Right kidney (tissue), 9 donors: ENCODE measurements around the gene NCR2.
A peak's percentile ranks its signal among the peaks of the same experiment; 100 is the strongest.
"Not testable (repeated sequence)": the region's sequence is repeated elsewhere in the genome, so short reads cannot be mapped to it uniquely, and the experiment has no call there.

ENCODE experiments used
- DNase-seq: peaks from one replicate; pipeline ENCODE4 v3.0.0-alpha.2; 2016
- long read RNA-seq, 8 donors: transcript quantifications; one replicate each; lab custom pipeline, GENCODE V29; 2026

The NCR2 gene, protein sequence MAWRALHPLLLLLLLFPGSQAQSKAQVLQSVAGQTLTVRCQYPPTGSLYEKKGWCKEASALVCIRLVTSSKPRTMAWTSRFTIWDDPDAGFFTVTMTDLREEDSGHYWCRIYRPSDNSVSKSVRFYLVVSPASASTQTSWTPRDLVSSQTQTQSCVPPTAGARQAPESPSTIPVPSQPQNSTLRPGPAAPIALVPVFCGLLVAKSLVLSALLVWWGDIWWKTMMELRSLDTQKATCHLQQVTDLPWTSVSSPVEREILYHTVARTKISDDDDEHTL
- long read RNA-seq, donor 1, result 0 reads
- long read RNA-seq, donor 2, result 0 reads
- long read RNA-seq, donor 3, result 0 reads
- long read RNA-seq, donor 4, result 0 reads
- long read RNA-seq, donor 5, result 0 reads
- long read RNA-seq, donor 6, result 0 reads
- long read RNA-seq, donor 7, result 0 reads
- long read RNA-seq, donor 8, result 0 reads

DNA sequence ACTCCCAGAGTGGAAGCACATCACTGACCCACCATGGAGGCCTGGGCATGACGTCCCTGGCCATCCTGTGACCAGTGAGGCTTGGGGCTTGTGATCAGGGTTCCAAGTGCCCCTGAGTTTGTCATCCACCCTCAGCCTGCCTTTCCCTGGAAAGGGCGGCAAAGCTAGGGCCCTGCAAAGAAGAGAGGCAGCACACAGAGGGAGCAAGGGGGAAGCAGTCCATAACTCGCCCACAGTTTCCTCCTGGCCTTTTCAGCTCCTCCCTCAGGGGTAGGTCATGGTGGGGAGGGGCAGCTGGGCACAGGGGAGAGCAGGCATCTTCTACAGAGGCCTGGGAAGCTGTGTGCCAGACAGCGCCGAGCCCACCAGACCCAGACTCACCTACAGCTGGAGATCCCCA, at the start of gene NCR2:
NCR2 (plus strand) TSS at position 313 of the 400 bp plus-strand sequence. CDS start 269 bp downstream, outside the sequence.
- DNase-seq, result no peak

DNA sequence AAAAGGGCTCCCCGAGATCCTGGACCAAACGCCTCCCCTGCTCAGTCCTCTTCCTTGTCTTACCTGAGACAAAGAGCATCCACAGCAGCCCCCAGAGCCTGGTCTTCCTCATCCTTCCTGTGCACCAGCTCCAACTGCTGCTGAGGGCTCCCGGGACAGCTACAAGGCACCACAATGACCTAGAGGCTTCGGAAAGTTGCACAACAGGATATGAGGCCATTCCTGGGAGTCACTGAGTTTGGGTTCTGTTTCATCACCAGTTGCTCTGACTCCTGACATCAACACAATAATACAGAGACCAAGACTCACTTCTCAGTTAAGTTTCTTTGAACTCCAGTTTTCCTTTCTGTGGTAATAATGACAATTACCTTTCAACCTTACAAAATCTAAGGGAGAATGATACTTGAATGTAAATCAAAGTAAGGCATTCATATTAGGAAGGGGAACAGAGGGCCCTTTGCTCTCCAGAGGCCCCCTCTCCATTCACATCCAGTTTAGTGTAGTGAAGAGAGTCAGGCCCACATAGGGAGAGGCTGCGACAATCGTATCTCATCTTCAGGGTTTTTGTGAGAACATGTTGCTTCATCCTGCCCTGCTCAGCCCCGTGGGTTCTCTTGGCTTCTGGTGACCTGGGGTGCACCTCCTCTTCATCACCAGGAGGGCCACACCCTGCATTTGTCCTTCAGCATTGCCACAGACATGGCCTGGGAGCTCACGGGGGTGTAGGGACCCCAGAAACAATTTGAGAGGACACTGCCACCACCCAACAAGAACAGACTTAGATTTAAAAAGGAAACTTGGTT, 48.7 kb upstream of the NCR2 start, which contains the start of gene TREM1:
TREM1 (minus strand) TSS at position 139 of the 803 bp plus-strand sequence; CDS start at position 112, 27 bp downstream.
- DNase-seq, result no peak

DNA sequence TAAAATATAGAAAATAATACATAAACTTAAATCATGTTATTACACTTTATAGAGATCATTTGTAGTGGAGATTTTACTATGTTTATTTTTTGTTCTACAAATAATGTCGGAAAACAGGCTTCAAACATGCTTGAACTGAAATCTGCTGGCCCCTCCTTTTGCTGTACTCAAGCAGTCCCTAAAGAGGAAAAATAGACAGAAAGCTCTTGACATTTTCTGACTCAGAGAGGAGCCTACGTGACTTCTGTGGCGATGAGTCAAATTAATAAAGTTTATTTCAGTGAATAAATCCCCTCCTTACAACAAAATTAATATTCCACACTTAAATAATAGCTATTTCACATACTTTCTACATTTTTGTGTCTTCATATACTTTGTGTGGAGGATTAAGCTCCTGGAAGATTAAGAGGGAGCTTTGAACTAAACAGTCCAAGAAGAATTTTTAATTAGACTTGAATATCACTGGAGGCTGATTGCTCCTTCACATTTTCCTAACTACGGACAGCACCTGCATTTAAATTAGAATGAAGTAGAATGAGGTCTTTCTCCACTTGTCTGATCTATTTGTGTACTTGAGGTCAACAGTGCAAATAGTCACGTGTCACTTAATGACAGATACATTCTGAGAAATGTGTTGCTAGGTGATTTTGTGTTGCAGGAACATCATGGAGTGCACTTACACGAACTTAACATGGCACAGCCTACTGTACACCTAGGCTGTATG, 47.2 kb upstream of the NCR2 start:
- DNase-seq, result no peak

DNA sequence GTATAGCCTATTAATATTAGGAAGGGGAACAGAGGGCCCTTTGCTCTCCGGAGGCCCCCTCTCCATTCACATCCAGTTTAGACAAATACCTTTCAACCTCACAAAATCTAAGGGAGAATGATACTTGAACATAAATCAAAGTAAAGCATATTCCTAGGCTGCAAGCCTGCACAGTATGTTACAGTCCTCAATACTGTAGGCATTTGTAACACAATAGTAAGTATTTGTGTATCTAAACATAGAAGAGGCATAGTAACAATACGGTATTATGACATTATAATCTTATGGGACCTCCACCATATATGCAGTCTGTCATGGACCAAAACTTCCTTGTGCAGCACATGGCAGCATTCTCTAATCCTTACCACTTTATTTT, 46.7 kb upstream of the NCR2 start:
- no peak for DNase-seq

DNA sequence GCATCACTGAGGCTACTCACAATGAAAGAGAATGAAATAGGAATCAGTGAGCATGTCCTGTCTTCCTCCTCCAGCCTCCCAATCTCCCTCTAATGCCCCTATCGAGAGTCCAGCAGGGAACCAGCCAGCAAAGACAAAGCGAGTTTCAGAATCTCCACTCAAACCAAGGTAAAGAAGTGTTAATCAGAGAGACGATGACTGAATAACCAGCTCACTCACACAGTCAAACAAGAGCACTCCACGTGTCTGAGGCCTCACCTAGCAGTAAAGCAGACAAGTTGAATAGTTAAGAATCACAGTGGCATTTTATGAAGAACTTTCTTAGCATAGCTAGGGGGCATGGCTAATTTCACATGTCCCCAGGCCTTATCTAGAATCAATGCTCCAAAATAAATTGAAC, 45.6 kb upstream of the NCR2 start:
- no peak for DNase-seq

DNA sequence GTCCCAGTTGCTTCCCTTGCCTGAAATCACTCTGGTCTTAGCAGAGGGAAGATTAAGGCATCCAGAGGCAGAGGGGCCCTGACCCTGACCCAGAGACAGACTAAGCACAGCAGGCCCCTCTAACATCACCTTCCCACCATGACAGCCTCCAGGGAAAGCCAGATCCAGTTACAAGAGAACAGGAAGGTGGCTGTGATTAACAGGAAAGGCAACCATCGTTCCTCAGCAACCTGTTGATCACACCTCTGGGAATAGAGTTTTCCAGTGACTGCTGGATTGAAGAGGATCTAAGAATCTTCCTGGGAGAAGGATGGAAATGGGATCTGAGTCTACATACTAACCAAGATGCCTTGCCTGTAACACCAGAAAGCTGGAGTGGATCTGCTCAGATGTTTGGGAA, 43.7 kb upstream of the NCR2 start:
- DNase-seq, result no peak

DNA sequence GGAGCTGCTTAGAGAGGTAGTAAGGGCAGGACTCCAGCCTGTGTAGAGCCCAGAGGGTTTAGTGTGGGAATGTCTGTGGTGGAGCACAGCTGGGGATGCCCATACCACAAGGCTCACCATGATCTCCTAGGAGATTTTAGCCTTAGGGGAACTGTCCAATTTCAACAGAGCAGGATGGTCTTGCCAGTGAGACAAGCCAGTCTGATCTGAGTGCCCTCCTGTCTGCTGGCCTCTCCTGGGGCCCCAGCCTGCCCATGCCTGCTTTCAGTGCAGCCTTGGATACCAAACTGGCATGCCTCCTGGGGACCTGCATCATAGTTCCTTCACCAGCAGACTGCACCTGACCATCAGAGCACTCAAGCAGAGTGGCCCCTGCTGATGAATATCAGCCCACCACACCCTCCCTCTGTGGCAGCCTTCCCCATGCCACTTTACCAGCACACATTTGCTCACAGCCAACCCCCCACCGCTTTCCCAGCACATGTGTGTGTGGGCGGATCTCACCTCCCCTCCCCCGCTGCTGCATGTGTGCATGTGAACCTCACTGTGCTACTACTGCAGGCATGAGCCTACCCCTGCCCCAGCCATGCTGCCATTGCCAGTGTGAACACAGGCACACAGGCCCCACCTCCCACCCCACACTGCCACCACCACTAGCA, 41.1 kb upstream of the NCR2 start:
- no peak for DNase-seq

DNA sequence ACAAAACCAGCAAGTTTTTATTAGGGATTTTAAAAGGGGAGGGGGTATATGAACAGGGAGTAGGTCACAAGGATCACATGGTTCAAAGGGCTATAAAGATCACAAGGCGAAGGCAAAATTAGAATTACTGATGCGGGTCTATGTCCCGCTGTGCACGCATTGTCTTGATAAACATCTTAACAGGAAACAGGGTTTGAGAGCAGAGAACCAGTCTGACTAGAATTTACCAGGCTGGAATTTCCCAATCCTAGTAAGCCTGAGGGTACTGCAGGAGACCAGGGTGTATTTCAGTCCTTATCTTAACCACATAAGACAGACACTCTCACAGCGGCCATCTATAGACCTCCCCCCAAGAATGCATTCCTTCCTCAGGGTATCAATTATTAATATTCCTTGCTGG, 38.2 kb upstream of the NCR2 start:
- not testable (repeated sequence) for DNase-seq

DNA sequence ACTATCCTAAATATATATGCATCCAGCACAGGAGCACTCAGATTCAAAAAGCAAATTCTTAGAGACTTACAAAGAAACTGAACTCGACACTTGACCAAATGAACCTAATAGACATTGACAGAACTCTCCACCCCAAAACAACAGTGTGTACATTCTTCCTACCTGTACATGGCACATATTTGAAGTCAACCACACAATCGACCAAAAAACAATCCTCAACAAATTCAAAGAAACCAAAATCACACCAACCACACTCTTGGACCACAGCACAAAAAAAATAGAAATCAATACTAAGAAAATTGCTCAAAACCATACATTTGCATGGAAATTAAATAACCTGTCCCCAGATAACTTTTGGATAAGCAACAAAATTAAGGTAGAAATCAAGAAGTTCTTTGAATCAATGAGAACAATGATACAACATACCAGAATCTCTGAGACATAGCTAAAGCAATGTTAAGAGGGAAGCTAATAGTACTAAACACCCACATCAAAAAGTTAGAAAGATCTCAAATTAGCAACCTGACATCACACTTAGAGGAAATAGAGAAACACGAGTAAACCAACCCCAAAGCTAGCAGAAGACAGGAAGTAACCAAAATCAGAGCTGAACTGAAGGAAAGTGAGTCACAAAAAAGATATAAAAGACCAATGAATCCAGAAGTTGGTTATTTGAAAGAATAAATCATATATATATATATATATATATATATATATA, 36.5 kb upstream of the NCR2 start:
- DNase-seq, result no peak

DNA sequence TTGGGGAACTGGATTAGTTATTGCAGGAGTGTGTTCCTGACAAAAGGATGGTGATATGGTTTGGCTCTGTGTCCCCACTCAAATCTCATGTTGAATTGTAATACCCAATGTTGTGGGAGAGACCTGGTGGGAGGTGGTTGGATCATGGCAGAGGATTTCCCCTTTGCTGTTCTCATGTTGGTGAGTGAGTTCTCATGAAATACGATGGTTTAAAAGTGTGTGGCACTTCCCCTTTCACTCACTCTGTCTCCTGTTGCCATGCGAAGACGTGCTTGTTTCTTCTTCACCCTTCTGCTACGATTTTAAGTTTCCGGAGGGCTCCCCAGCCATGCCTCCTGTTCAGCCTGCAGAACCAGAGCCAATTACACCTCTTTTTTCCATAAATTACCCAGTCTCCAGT, 32.8 kb upstream of the NCR2 start:
- no peak for DNase-seq

DNA sequence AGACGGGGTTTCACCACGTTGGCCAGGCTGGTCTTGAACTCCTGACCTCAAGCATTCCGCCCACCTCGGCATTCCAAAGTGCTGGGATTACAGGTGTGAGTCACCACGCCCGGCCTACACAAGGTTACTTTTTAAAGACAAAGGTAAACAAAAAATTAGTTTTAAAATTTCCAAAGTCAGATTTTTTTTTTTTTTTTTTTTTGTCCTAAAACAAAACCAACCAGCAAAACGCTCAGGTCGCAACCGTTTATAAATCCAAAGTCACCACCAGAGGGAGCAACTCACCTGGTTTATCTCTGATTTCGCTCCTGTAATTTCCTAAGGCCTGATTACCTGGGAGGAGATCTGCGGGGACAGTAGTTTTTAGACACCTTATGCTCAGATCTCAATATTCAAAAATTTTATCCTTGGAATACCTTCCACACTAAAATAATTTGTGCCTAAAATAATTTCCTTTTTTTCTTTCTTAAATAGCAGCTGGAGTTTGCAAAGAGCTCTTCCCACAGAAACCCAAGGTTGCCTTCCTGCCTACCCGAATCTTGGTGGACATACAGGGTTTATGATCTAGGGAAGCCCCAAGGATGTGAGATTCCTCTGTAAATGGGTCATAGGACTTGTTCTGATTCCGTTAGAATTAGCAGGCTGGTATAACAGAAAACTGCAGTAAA, 29.1 kb upstream of the NCR2 start:
- peak; percentile 40 for DNase-seq

DNA sequence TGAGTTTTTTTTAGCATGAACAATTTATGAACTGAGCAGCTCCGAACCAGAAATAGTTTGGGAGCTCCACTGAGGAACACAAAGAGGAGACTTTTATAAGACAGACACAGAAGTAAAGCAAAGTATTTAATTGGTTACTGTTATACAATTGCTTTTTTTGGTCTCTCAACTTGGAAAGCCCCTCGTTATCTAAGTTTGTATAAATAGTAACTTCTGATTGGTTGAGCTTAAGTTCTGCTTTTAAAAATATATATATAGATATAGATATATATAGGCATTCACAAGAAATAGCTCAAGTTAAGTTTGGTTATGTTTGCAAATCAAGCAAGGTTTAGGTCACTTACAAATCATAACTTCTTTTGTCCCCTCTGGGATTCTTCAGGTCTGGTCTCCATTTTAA, 20.2 kb upstream of the NCR2 start:
- DNase-seq, result no peak

DNA sequence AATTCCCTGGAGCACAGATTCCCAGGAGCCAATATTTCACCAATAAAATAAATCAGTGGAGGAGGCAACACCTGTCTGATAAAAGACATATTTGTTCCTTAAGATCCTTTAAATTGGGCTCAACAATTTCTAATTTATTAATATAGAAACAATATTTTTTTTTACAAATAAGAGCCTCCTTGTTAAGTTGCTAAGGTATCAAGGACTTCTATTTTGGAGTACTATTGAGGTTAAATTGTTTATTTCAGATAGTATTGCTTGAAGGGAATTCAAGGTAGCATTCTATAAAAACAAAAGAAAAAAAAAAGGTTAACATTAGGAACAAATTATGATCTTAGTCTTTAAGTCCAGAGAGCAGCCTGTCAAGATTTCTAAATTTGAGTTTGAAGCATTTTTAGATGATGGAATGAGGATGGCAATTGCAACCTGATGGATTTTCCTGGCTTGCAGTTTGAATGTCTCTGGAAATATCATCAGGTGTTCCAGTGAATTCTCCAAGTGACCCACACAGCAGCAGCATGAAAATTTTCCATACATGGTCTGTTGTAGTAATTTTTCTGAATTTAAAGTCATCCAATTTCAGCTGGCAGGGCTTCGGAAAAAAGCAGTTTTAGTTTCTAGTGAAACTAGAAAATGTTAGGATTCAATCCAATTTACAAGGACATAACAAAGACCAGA, 19.3 kb upstream of the NCR2 start:
- no peak for DNase-seq

DNA sequence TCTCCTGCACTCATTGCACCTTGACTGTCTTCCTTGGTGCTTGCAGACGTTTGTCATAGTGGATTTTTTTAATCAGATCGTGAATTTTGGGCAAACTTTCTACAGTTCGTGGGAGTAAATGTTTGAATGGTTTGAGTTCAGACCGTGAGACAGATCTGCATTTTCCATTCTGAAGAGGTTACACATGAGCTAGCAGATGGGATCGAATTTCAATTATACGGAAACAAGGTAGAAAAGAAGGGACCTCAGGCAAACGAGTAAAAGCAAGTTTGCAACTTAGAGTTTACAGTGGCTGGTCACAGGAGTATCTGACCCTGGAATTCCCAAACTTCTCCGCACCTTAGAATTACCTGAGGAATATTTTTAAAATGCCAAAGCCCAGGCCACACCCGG, 17.2 kb upstream of the NCR2 start:
- DNase-seq, result no peak

DNA sequence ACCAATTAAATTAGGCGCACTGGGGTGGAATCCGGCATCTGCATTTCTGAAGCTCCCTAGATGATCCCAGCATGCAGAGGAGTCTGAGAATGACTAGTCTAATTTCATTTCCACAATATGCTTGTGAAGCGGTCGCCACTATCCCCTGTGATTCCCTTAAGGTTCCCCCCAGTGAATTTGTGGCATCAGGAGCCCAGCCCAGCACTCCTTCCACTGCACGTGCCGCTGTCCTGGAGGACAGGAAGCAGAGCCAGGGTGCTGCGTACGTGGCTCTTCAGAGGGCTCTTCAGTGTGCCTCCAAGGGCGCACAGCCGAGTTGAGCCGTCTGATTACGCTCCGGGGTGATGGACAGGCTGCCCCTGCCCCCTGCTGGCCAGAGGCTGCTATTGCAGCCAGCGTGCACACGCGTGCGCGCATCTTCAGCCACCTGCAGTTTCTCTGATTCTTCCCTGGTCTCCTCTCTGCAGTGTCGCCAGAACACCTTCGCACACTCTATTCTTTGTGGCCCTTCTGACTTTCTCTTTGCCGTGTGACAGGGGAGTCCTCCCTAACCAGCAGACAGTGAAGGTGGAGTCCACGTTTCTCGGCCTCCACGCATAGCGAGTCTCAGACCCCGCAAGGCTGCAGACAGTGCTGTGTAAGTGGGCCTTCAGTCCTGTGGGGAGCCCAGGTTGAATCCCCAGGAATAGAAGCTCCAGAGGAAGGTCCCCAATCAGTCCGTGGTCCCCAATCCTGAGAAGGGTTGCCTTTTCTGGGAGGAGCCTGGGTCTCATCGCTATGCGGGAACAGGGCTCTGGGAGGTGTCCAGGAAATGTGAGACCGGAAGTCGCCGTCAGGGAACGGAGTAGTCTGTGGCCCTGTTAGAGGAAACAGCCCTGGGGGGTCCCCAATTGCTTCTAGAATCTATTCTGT, 16.5 kb upstream of the NCR2 start:
- peak; percentile 82 for DNase-seq

DNA sequence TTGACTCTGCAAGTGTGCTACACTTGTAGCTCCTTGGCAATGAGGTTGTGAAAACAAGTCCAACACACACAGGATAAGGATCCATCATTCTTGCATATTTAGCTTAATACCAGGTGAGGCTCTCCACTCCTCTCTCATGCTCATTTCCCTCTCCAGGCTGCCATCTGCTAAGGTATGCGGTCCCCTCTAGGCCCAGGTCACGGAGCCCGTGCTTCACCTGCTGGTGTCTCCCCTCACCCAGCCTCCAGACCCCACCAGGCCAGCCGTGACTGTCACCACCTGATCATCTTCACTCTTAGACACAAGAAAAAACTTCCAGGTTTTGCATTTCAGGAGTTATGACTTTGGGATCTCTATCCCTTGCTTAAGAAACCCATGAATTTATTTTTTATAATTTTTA, 14.2 kb upstream of the NCR2 start:
- no peak for DNase-seq

DNA sequence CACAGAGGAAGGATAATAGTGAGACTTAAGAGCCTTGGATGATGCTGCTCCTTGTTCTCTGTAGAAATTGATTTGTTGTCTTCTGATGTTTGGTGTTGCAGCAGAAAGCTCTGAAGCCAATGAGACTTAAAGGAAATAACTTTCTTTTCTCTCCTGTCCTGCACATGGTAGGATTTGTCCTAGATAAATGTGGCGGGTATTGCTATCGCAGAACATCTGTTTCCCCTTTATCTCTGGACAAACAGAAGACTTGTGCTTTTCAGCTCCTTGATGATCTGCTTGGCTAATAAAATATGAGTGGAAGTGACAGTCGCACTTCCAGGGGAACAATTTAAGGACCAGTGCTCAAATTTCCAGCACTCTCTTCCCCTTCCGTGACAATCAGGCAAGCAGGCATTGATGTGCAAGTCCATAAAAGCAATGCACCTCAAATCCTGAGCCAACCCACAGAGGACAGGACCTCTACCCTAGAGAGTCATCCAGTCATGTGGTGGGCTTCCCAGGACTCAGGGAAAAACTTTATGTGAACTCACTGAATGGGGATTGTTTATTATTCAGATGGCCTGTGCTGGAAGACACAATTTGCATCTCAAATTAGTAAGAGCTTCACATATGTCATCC, 9.9 kb upstream of the NCR2 start:
- no peak for DNase-seq

DNA sequence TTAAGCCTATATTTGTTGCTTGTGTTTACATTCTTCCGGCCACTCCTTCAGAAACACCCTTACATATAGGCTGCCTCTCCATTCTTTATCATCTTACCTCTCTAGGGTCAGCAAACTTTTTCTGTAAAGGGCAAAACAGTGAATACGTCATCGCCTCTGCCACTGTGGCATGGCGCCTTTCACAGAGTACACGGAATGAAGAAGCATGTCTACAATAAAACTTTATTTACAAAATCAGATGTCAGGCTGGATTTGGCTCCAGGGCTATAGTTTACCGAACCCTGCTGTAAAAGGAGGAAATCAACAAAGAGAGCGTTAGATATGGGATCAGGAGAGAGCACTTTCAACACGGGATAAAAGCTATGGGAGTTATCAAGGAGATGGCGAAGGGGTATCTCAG, 9.3 kb upstream of the NCR2 start:
- DNase-seq, result no peak

DNA sequence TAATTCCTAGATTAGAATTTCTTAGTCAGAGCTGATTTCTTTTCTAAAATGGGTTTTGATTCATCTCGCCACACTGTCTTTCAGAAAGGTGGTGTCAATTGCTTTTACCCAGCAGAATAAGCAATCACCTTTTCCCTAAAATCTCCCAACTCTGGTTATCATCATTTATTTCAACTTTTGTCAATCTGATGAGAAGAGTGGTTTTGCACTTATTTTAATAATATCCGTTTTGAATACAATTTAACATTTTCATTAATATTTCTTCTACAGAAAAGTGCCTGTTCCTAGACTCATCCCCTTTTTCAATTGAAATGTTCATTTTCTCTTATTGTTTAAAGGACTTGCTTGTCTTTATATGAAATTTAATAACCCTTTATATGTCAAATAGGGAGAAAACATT, 8.2 kb upstream of the NCR2 start:
- no peak for DNase-seq
